ENCODE measurements around the gene KDM8.
A peak's percentile ranks its signal among the peaks of the same experiment; 100 is the strongest.
"Not testable (repeated sequence)": the region's sequence is repeated elsewhere in the genome, so short reads cannot be mapped to it uniquely, and the experiment has no call there.

KDM8 gene

DNA sequence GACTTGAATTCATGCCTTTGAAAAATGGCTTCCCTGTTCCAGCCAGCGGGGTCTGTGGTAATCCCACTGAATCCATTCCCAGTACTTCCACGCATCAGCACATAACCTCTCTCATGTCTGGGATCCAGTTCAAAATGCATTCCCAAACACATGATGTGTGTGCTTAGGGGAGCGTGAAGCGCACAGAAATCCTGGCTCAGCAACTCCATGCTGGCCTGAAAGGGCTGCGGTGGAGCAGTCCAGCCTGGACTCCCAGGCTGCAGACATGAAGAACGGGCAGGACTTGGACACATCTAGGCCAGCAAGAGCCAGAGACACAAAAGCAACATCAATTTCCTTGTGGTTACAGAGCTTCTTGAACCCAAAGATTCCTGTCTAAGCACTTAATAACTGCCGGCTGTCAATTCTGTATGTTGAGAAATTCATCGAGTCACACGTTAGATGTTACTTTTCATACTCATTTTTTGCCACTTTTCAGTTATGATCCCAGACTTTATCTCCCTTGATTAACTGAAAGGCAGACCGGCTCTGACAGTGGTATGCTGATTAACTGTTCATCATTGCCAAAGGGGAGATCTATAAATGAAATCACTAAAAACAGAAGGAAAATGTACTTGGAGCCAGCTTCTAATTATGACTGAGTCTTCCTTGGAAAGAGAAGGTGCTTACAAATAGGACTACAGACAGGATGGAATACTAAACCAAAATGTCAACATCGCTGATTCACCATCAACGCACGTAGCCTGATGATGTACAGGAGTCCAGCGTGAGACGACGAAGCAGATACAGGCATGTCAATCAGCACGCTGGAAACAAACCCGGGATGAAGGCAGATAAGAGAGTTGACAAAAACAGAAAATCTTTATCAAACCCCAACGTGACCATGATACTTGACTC is 42.2 kb downstream of the KDM8 start:
- DNase-seq: no peak

DNA sequence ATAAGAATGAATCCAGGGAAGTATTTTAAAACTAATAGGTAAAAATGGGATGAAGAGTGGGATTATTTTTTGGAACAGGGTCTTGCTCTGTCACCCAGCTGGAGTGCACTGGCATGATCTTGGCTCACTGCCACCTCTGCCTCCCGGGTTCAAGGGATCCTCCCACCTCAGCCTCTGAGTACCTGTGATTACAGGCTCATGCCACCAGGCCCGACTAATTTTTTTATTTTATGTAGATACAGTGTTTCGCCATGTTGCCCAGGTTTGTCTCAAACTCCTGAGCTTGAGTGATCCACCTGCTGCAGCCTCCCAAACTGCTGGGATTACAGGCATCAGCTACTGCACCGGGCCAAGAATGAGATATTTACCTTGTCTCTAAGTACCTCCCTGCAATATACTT is 43.1 kb downstream of the KDM8 start:
- DNase-seq: no peak

DNA sequence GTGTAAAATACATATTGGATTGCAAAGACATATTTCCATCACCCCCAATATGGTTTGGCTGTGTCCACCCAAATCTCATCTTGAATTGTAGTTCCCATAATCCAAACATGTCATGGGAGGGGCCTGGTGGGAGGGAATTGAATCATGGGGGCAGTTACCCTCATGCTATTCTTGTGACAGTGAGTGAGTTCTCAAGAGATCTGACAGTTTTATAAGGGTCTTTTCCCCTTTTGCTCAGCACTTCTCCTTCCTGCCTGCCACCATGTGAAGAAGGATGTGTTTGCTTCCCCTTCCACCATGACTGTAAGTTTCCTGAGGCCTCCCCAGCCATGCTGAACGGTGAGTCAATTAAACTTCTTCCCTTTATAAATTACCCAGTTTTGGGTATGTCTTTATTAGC is 43.8 kb downstream of the KDM8 start:
- not testable (repeated sequence) for DNase-seq

DNA sequence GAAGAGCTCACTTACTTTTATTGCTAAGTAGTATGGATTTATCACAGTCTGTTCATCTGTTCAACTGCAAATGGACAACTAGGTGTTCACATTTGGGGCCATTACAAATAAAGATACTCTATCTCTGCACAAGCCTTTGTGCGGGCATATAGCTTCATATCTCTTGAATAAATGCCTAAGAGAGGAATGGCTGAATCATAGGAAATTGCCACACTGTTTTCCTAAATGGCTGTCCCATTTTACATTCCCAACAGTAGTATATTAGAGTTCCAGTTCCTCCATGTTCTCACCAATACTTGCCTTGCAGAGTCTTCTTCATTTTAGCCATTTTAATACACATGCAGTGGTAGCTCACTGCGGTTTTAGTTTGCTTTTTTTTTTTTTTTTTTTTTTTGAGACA is 44.7 kb downstream of the KDM8 start:
- DNase-seq: no peak

DNA sequence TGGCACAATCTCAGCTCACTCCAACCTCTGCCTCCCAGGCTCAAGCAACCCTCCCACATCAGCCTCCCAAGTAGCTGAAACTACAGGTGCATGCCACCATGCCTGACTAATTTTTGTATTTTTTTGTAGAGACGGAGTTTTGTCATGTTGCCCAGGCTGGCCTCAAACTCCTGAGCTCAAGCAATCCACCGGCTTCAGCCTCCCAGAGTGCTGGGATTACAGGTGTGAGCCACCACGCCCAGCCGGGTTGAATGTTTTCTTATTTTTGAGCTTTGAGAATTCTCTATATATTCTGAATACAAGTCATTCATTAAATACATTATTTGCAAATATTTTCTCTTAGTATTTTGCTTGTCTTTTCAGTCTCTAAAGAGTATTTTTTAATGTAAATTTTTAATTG is 45.6 kb downstream of the KDM8 start:
- not testable (repeated sequence) for DNase-seq

DNA sequence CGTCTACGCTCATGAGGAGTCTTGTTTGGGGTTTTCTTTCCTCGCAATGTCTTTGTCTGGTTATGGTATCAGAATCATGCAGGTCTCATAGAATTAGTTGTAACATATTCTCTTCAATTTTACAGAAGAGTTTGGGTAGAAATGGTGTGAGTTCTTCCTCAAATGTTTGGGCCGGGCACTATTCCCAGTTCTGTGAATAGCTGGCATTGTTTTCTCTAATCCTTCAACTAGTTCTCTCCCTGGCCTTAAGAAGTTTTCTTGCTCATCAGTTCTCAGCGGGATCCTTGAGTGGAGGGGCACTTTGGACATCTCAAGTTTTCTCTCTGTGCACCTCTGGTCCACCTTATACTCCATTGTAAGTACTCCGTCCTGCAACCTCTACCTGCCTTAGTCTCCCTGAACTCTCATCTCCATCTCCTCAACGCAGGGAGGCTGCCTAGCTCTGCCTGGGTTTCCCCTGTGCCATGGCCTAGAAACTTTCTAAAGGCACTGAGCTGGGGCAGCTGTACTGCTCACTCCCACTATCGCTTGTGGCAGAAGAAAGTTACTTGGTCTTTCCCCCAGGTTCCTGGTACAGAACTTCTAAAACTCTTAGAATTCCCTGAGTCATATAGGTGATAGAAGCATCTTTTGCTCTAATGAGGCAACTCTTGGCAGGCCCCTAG is 48.3 kb downstream of the KDM8 start:
- no peak for DNase-seq

DNA sequence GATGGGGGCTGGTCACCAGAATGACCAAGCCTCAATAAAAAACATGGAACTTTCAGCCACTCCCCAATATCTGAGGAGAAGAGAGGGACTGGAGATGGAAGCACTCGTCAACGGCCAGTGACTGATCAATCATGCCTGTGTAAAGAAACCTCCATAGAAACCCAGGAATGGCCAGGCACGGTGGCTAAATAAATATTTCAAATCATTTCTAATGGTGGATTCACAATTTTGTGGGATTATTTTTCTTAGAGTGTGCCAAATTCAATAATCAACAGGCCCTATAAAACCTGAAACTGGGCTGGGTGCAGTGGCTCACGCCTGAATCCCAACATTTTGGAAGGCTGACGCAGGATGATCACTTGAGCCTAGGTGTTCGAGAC is 48.9 kb downstream of the KDM8 start:
- DNase-seq: no peak

DNA sequence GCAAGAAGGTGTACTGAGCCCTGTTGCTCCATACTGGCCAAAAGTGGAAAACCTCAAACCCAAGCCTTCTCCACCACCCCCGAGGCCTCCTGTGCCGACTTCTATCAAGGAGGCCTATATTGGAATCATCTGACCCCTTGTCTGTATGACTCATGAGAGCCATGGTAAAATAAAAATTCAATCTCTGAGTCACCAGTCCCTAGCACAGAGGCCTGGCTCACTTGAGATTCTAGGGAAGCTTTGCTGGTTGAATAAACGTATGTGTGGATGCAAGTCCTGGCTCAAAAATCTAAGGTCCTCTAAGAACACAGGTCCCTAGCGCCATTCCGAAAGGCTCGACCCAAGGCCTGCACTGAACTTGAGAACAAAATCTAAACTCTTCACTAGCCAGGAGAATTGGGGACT is 50.2 kb downstream of the KDM8 start:
- no peak for DNase-seq

DNA sequence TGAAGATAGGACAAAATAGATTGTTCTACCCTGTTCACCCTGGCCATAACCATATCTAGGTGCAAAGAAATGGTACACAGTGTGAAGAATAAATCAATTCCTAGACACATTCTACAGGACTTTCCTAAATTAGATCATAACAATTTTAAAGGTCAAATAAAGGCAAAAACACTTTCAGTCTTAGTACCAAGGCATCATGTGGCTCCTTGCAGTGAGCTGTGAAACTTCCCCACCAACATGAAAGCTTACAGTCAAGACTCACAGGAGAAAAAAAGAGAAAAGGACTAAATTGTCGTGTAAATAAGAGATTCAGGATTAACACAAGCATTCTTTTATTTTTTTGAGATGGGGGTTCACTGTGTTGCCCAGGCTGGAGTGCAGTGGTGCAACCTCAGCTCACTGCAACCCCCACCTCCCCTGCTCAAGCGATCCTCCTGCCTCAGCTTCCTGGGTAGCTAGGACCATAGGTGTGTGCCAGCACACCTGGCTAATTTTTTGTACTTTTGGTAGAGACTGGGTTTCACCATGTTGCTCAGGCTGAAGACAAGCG is 51.0 kb downstream of the KDM8 start:
- no peak for DNase-seq

DNA sequence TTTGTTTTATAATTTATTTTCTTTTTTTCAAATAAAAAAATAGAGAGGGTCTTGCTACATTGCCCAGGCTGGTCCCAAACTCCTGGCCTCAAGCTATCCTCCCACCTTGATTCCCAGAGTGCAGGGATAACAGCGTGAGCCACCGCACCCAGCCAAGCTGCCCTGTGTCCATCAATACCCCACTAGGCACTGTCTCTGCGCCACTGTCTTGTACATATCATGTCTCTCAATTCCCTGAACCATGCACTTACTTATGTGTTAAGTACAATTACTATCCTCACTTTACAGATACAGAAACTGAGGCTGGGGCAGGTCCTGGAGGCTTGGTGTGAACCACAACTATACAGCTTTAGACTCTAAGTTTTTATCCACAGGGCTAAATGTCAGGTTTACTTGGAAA is 53.5 kb downstream of the KDM8 start:
- DNase-seq: no peak

DNA sequence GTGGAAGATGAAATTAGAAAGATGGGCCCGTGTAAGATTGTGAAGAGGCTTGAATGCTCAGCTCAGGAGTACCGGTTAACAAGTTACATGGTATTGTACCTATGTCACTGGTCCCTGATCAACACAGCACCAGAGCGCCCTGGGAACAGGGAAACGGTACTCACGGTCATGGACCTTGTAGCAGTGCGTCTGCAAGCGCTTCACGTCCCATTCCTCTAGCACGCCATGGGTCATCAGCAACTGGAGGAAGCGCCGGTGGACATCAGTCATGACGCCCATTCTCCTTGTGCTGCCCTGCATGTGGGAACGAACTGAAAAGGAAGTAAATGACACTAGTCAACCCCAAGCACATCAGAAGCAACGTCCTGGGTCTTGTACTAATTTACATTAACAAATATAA is 53.9 kb downstream of the KDM8 start:
- DNase-seq: no peak

DNA sequence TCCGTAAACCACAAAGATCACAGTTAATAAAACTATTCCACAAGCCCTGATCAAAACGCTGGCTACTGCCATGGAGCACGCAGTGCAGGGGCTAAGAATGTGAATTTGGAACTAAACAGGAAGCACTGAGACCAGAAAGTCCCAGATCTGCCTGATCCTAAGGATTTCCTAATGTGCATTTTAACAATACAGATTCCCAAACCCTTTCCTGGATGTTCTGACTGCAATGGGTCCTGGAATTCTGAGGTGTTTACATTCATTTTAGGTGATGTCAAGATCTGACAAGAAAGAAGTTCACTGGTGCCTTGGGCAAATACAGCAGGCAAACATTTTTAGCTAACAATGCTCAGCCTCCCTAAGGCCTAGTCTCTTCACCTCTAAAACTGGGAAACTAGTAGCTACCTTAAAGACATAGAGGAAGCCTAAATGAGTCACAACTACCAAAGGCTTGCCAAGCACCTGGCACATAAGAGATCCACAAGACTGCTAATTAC is 55.0 kb downstream of the KDM8 start:
- DNase-seq: no peak

DNA sequence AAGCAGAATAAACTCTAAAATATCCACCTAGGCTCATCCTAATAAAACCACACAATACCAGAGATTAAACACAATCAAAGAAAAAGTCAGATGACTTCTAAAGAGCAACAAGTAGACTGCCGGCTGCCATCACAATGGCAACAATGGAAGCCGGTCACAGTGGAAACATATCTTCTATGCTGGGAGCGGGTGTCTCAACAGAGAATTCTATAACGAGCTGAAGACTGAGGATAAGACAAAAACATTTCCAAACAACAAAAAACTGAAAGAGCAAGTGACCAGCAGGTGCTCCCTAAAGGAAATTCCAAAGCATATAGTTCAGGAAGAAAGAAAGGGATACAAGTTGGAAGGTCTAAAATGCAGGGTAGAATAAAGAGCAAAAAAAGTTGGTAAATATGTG is 56.4 kb downstream of the KDM8 start:
- no peak for DNase-seq

DNA sequence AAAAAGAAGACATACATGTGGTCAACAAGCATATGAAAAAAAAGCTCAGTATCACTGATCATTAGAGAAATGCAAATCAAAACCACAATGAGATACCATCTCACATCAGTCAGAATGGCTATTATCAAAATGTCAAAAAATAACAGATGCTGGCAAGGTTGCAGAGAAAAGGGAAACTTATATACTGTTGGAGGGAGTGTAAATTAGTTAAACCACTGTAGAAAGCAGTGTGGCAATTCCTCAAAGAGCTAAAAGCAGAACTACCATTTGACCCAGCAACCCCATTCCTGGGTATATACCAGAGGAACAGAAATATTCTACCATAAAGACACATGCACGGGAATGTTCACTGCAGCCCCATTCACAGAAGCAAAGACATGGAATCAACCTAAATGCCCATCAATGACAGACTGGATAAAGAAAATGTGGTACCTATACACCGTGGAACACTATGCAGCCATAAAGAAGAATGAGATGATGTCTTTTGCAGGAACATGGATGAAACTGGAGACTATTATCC is 59.6 kb downstream of the KDM8 start:
- not testable (repeated sequence) for DNase-seq

DNA sequence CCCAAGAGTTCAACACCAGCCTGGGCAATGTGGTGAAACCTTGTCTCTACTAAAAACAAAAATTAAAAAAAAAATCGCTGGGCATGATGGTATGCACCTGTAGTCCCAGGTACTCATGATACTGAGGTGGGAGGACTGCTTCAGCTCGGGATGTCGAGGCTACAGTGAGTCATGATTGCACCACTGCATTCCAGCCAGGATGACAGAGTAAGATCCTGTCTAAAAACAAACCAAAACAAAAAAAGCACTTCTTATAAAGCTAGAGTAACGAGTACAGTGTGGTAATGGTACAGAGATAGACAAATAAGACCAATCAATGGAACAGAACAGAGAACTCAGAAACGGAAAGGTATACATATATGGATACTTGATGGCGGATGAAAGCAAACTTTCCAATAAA is 60.8 kb downstream of the KDM8 start:
- DNase-seq: no peak

DNA sequence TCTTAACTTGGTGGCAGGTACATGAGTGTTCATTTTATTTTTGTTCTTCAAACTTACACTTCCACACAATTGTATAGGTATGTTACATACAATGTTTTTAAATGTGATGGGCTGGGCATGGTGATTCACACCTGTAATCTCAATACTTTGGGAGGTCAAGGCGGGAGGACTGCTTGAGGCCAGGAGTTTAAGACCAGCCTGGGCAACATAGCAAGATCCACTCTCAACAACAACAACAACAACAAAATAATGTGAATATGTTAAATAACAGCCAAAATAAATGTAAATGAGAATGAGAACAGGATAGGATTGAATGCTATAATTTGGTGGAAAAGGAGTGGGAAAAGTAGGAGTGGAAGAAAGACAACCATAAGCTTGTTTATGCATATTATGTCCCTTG is 62.7 kb downstream of the KDM8 start:
- DNase-seq: no peak

DNA sequence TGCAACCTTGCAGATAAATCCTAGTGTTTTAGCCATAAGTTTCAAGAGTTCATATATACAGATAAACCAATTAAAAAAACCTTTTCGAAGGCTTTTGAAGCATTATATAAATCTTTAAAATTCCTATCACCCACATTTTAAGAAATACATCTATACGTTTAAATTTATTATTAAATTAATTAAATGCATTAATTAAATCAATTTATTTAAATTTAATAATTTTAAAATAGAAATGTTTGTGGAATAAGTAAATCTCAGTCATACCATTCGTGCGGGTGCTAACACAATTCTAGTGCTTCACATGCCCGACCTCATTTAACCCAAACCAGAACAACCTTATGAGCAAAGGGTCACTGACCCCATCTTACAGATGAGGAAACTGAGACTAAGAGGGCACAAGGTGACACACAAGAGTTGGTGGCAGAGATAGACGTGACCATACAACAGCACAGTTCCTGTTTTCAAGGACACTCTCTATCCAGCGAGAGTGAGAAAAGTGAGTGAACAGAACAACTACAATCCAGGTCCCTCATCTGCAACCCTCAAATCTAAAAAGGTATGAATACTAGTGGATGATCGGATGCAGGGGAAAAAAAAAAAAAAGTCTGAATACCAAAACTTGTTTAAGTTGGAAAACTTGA is 63.8 kb downstream of the KDM8 start:
- no peak for DNase-seq

DNA sequence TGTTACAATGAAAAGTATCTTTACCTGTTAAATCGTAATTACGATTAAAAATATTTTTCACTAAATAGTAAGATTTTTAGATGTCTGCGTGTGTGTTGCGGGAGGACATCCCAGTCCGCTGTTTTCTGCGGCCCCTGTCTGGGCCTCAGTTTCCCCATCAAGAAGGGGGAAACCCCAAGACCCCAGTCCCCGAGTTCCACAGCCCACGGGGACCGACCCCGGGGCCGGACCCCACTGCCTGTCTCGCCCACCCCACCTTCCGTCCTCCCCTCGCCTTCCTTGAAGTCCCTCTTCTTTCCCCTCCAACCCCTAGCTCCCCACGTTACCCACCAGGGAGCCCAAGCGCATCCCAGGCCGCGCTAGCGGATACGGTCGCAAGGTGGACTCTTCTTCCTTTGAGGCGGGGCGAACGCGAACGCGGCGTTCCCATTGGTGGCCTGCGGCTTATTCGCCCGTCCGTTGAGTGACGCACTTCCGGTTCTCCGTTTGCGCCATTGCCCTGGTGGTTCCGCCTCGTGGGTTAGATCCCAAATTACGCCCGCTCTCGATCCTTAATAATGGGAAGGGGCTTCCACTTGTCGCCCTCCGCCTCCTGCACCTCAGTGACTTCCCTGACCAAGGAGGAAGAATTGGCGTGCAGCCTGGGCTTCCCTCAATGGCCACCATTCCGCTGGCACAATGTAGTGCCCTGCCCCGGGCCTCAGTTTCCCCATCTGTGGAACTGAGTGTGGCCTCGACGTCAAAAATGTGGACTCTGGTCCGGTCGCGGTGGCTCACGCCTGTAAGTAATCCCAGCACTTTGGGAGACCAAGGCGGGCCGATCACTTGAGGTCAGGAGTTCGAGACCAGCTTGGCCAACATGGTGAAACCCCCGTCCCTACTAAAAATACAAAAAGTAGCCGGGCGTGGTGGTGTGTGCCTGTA is 65.3 kb downstream of the KDM8 start, which contains the start of gene NSMCE1:
NSMCE1 (minus strand) TSS at position 397 of the 924 bp plus-strand sequence. CDS start 11,202 bp downstream, outside the sequence.
- DNase-seq: peak; percentile 95

DNA sequence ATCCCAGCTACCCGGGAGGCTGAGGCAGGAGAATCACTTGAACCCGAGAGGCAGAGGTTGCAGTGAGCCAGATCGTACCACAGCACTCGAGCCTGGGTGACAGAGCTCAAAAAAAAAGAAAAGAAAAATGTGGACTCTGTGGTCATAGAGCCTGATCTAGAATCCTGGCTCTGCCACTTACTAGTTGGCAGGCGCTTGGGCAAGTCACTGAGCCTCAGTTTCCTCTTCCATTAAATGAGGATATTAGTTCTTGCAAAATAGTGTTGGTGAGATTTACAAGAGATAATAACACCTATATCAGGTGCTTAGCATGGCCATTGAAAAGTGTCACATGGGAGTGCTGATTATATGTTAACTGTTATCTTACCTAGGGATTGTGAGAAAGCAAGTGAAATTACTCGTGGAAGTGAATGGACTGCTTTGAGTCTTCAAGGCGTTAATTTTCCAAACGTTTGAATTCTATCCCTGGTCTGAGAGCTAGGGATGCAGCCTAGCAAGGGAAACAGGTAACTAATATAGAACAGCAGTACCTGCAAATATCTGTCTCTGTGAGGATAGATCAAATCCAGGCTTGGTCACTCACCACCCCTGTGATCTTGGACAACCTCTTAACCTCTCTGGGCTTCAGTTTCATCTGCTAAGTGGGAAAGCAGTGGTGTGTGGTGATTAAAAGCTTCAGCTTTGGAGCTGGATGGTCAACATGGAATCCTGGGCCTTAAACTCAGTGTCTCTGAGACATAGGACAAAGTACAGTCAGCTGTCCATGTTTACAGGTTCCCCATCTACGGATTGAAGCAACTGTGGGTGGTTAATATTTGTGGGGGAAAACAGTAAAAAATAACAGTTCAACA is 66.2 kb downstream of the KDM8 start:
- no peak for DNase-seq

DNA sequence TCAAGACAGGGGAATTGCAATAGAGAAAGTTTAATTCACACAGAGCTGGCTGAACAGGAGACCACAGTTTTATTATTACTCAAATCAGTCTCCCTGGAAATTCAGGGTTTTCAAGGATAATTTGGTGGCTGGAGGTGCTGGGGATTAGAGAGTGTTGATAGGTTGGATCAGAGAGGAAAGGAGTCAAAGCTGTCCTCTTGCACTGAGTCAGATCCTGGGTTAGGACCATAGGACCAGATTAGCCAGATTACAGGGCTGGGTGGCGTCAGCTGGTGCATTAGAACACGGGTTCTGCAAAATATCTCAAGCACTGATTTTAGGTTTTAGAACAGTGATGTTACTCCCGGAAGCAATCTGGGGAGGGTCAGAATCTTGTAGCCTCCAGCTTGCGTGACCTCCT is 67.0 kb downstream of the KDM8 start:
- no peak for DNase-seq

All from NCI-H1436 (cell line).